HEK293 (cell line): ENCODE data around the gene PDE3B.

Experiments
- CTCF ChIA-PET: fragments of 350-600 bp; formaldehyde crosslinking; extraction: SDS; loops from one replicate; lab custom pipeline; 2021; ENCODE audit warnings: antibody characterized with exemption; lab: Yijun Ruan, JAX
- POLR2A ChIA-PET: fragments of 300-600 bp; formaldehyde crosslinking; extraction: SDS; loops from one replicate; lab custom pipeline; 2020; ENCODE audit warnings: antibody characterized with exemption, inconsistent platforms; lab: Yijun Ruan, JAX
- H3K27ac ChIP-seq: fragments of 200-500 bp; sonication (Bioruptor generic); 2 replicates; pipeline ENCODE4 v1.5.1; 2014; ENCODE audit warnings: low read depth, low read length, control low read depth, inconsistent platforms; ENCODE audit errors: extremely low read depth
- H3K36me3 ChIP-seq, 2 experiments: fragments of 200-500 bp in 1 of 2; sonication (Bioruptor generic) in 1 of 2; 1 replicate in 1 of 2; 2 replicates in 1 of 2; pipeline ENCODE4 v1.5.1; 2014 to 2017; ENCODE audit warnings: inconsistent platforms in 2 of 2, low read length in 2 of 2; ENCODE audit not compliant: control insufficient read depth in 2 of 2, insufficient read depth in 1 of 2
- H3K4me1 ChIP-seq: fragments of 200-500 bp; sonication (Bioruptor generic); 2 replicates; pipeline ENCODE4 v1.5.1; 2014; ENCODE audit warnings: mild to moderate bottlenecking, low read length, inconsistent platforms; ENCODE audit not compliant: control insufficient read depth, insufficient read depth
- H3K4me3 ChIP-seq: 2 replicates; pipeline ENCODE4 v1.5.1; 2011; ENCODE audit warnings: low read depth, mild to moderate bottlenecking, control low read depth, low read length, moderate library complexity
- H3K9me3 ChIP-seq: fragments of 200-500 bp; sonication (Bioruptor generic); 2 replicates; pipeline ENCODE4 v1.5.1; 2014; ENCODE audit warnings: low read depth, low read length, inconsistent platforms; ENCODE audit not compliant: control insufficient read depth, insufficient read depth
- AEBP2 ChIP-seq: fragments of 450-650 bp; formaldehyde crosslinking; IDR thresholded peaks from 2 replicates; pipeline ENCODE4 v1.5.1; 2016; ENCODE audit warnings: missing biosample characterization, missing genetic modification characterization, borderline replicate concordance
- BCL6B ChIP-seq: fragments of 450-650 bp; formaldehyde crosslinking; IDR thresholded peaks from 2 replicates; pipeline ENCODE4 v1.5.1; 2017; ENCODE audit warnings: missing biosample characterization, missing genetic modification characterization
- GLI4 ChIP-seq: fragments of 450-650 bp; formaldehyde crosslinking; IDR thresholded peaks from 2 replicates; pipeline ENCODE4 v1.5.1; 2016; ENCODE audit warnings: missing biosample characterization, missing genetic modification characterization
- HOXC10 ChIP-seq: sonication (generic); formaldehyde crosslinking; IDR thresholded peaks from 2 replicates; pipeline ENCODE4 v1.8.1; 2023; ENCODE audit warnings: mild to moderate bottlenecking, missing genetic modification reagents
- HOXD13 ChIP-seq: sonication (generic); formaldehyde crosslinking; IDR thresholded peaks from 2 replicates; pipeline ENCODE4 v1.8.0; 2022; ENCODE audit warnings: missing genetic modification reagents, borderline replicate concordance
- KLF17 ChIP-seq: fragments of 450-650 bp; formaldehyde crosslinking; IDR thresholded peaks from 2 replicates; pipeline ENCODE4 v1.5.1; 2016; ENCODE audit warnings: missing biosample characterization, missing genetic modification characterization
- OSR2 ChIP-seq: fragments of 450-650 bp; formaldehyde crosslinking; IDR thresholded peaks from 2 replicates; pipeline ENCODE4 v1.5.1; 2016; ENCODE audit warnings: missing biosample characterization, missing genetic modification characterization
- RBAK ChIP-seq: fragments of 450-650 bp; formaldehyde crosslinking; IDR thresholded peaks from 2 replicates; pipeline ENCODE4 v1.5.1; 2016; ENCODE audit warnings: missing biosample characterization, missing genetic modification characterization
- SP3 ChIP-seq: fragments of 450-650 bp; formaldehyde crosslinking; IDR thresholded peaks from 2 replicates; pipeline ENCODE4 v1.5.1; 2016; ENCODE audit warnings: missing biosample characterization, missing genetic modification characterization
- TRIM28 ChIP-seq: IDR thresholded peaks from 2 replicates; pipeline ENCODE4 v1.6.1; 2011; ENCODE audit warnings: low read length, control low read depth, borderline replicate concordance
- TSHZ1 ChIP-seq: fragments of 450-650 bp; formaldehyde crosslinking; IDR thresholded peaks from 2 replicates; pipeline ENCODE4 v1.5.1; 2016; ENCODE audit warnings: missing biosample characterization, missing genetic modification characterization, borderline replicate concordance
- WT1 ChIP-seq: fragments of 450-650 bp; formaldehyde crosslinking; IDR thresholded peaks from 2 replicates; pipeline ENCODE4 v1.5.1; 2016; ENCODE audit warnings: missing biosample characterization, missing genetic modification characterization
- ZNF10 ChIP-seq: fragments of 450-650 bp; formaldehyde crosslinking; IDR thresholded peaks from 2 replicates; pipeline ENCODE4 v1.5.1; 2017; ENCODE audit warnings: missing biosample characterization, missing genetic modification characterization
- ZNF132 ChIP-seq: fragments of 450-650 bp; formaldehyde crosslinking; IDR thresholded peaks from 2 replicates; pipeline ENCODE4 v1.5.1; 2017; ENCODE audit warnings: missing biosample characterization, missing genetic modification characterization, borderline replicate concordance
- ZNF133 ChIP-seq: fragments of 450-650 bp; formaldehyde crosslinking; IDR thresholded peaks from 2 replicates; pipeline ENCODE4 v1.5.1; 2016; ENCODE audit warnings: missing biosample characterization, missing genetic modification characterization
- ZNF140 ChIP-seq: fragments of 450-650 bp; formaldehyde crosslinking; IDR thresholded peaks from 2 replicates; pipeline ENCODE4 v1.5.1; 2016; ENCODE audit warnings: missing biosample characterization, missing genetic modification characterization
- ZNF202 ChIP-seq: fragments of 450-650 bp; formaldehyde crosslinking; IDR thresholded peaks from 2 replicates; pipeline ENCODE4 v1.5.1; 2016; ENCODE audit warnings: missing biosample characterization, missing genetic modification characterization, borderline replicate concordance
- ZNF248 ChIP-seq: fragments of 450-650 bp; formaldehyde crosslinking; IDR thresholded peaks from 2 replicates; pipeline ENCODE4 v1.5.1; 2017; ENCODE audit warnings: missing biosample characterization, missing genetic modification characterization
- ZNF311 ChIP-seq: fragments of 450-650 bp; formaldehyde crosslinking; IDR thresholded peaks from 2 replicates; pipeline ENCODE4 v1.5.1; 2017; ENCODE audit warnings: missing biosample characterization, missing genetic modification characterization, borderline replicate concordance
- ZNF37A ChIP-seq: fragments of 450-650 bp; IDR thresholded peaks from 2 replicates; pipeline ENCODE4 v1.5.1; 2018; ENCODE audit warnings: missing biosample characterization, missing genetic modification characterization
- ZNF394 ChIP-seq: fragments of 450-650 bp; formaldehyde crosslinking; IDR thresholded peaks from 2 replicates; pipeline ENCODE4 v1.5.1; 2016; ENCODE audit warnings: missing biosample characterization, missing genetic modification characterization, mild to moderate bottlenecking, moderate library complexity, borderline replicate concordance
- ZNF510 ChIP-seq: fragments of 450-650 bp; formaldehyde crosslinking; IDR thresholded peaks from 2 replicates; pipeline ENCODE4 v1.5.1; 2018; ENCODE audit warnings: mild to moderate bottlenecking, missing genetic modification characterization, missing biosample characterization; ENCODE audit not compliant: insufficient replicate concordance
- ZNF548 ChIP-seq: fragments of 450-650 bp; formaldehyde crosslinking; IDR thresholded peaks from 2 replicates; pipeline ENCODE4 v1.5.1; 2016; ENCODE audit warnings: missing biosample characterization, missing genetic modification characterization
- ZNF600 ChIP-seq: fragments of 450-650 bp; formaldehyde crosslinking; IDR thresholded peaks from 2 replicates; pipeline ENCODE4 v1.5.1; 2016; ENCODE audit warnings: missing biosample characterization, missing genetic modification characterization
- ZNF670 ChIP-seq: fragments of 450-650 bp; formaldehyde crosslinking; IDR thresholded peaks from 2 replicates; pipeline ENCODE4 v1.5.1; 2016; ENCODE audit warnings: missing biosample characterization, missing genetic modification characterization, low read depth
- ZNF837 ChIP-seq: fragments of 450-650 bp; formaldehyde crosslinking; IDR thresholded peaks from 2 replicates; pipeline ENCODE4 v1.5.1; 2016; ENCODE audit warnings: missing biosample characterization, missing genetic modification characterization
- ZXDB ChIP-seq: fragments of 450-650 bp; formaldehyde crosslinking; IDR thresholded peaks from 2 replicates; pipeline ENCODE4 v1.5.1; 2016; ENCODE audit warnings: missing biosample characterization, missing genetic modification characterization

The PDE3B gene

GRCh38 chr11:14908214-14908880, 264.7 kb downstream of the PDE3B start (continued):
- TF ChIP-seq KLF17 (tag by site-specific recombination) (no peak), ZNF510 (tag by site-specific recombination) (peak; percentile 5)

GRCh38 chr11:14914536-14914935, 270.9 kb downstream of the PDE3B start:
- CTCF ChIA-PET = interaction anchor here (0.7 to 1.2 kb wide), 4 partner anchors 10 to 602 kb away, joined by 3 to 4 read pairs (median 4); no protein-coding TSS in a partner anchor
- TF ChIP-seq AEBP2 = no peak
- TF ChIP-seq TRIM28 = no peak
- no peak for TF ChIP-seq RBAK (tag by site-specific recombination)
- no peak for TF ChIP-seq ZNF670 (tag by site-specific recombination)
- no peak for TF ChIP-seq ZNF133 (tag by site-specific recombination)
- no peak for TF ChIP-seq HOXD13 (CRISPR knock-in tag)
- TF ChIP-seq ZNF394 (tag by site-specific recombination) = no peak
- TF ChIP-seq ZNF248 (tag by site-specific recombination) = no peak
- no peak for TF ChIP-seq TSHZ1 (tag by site-specific recombination)
- TF ChIP-seq ZNF37A (tag by site-specific recombination) = no peak
- no peak for TF ChIP-seq ZNF311 (tag by site-specific recombination)
- TF ChIP-seq ZNF132 (tag by site-specific recombination) = no peak
- no peak for TF ChIP-seq OSR2 (tag by site-specific recombination)
- H3K9me3 ChIP-seq = no peaks in the 10 kb centered on the region
- POLR2A ChIA-PET = no interaction called here
- H3K27ac ChIP-seq = no peak overlapping the region
- H3K4me1 ChIP-seq = no peaks in the 10 kb centered on the region
- no peaks in the 10 kb centered on the region for H3K36me3 ChIP-seq
- no peak overlapping the region for H3K4me3 ChIP-seq

GRCh38 chr11:14916403-14916802, 272.8 kb downstream of the PDE3B start:
- CTCF ChIA-PET = interaction anchor here (0.7 kb wide), 1 partner anchor 447 kb away, joined by 3 read pairs; no protein-coding TSS in a partner anchor
- TF ChIP-seq HOXC10 = no peak
- TF ChIP-seq WT1 = no peak
- no peak for TF ChIP-seq ZNF133 (tag by site-specific recombination)
- TF ChIP-seq ZNF548 (tag by site-specific recombination) = no peak
- no peak for TF ChIP-seq ZNF837 (tag by site-specific recombination)
- TF ChIP-seq BCL6B (tag by site-specific recombination) = no peak
- no peak for TF ChIP-seq ZNF10
- TF ChIP-seq ZNF202 (tag by site-specific recombination) = no peak
- TF ChIP-seq ZXDB (tag by site-specific recombination) = no peak
- no peak for TF ChIP-seq ZNF600 (tag by site-specific recombination)
- no peak for TF ChIP-seq ZNF140
- no peak for TF ChIP-seq GLI4 (tag by site-specific recombination)
- no peak for TF ChIP-seq ZNF37A (tag by site-specific recombination)
- no peak for TF ChIP-seq SP3
- no peaks in the 10 kb centered on the region for H3K36me3 ChIP-seq
- POLR2A ChIA-PET = no interaction called here
- no peaks in the 10 kb centered on the region for H3K4me1 ChIP-seq
- H3K27ac ChIP-seq = no peak overlapping the region
- H3K9me3 ChIP-seq = no peaks in the 10 kb centered on the region
- no peak overlapping the region for H3K4me3 ChIP-seq
